Activated T-cell treated with anti-CD3 and anti-CD28 coated beads, Interleukin-2, amount 50 U/mL, for 72 hours (primary cell): ENCODE data around the gene SRC. TPM values are rescaled to one million over a fixed set of nuclear protein-coding genes. Genes with fewer than 3 reads are reported as not detected.
"Not testable (repeated sequence)": the region's sequence is repeated elsewhere in the genome, so short reads cannot be mapped to it uniquely, and the experiment has no call there.

Source experiments
- ATAC-seq, 2 donors: fragments of 150-1000 bp; cut with Tn5 transposase; replicated peaks in 1 of 2; 2 replicates each; pipeline ENCODE4 v1.10.0; 2021; ENCODE audit warnings: moderate library complexity in 2 of 2, mild to moderate bottlenecking in 1 of 2
- DNase-seq, 2 donors: peaks; one replicate each; pipeline ENCODE4 v3.0.0; 2021 to 2022; ENCODE audit warnings: mixed read lengths in 1 of 2
- H3K27ac Mint-ChIP-seq: one replicate; pipeline ENCODE4 v1.8.0; 2022; ENCODE audit warnings: mild to moderate bottlenecking, moderate library complexity, mixed read lengths
- H3K27me3 Mint-ChIP-seq: one replicate; pipeline ENCODE4 v1.8.0; 2022; ENCODE audit warnings: low read depth, mixed read lengths
- H3K36me3 Mint-ChIP-seq, 2 donors: one replicate each; pipeline ENCODE4 v1.8.0; 2022; ENCODE audit warnings: mixed read lengths in 2 of 2, mild to moderate bottlenecking in 1 of 2; ENCODE audit not compliant: insufficient read depth in 2 of 2
- H3K4me1 Mint-ChIP-seq: one replicate; pipeline ENCODE4 v1.8.0; 2022; ENCODE audit warnings: low read depth, mixed read lengths
- H3K4me3 Mint-ChIP-seq, 2 donors: one replicate each; pipeline ENCODE4 v1.8.0; 2022; ENCODE audit warnings: mild to moderate bottlenecking in 2 of 2, mixed read lengths in 2 of 2, moderate library complexity in 2 of 2
- H3K9me3 Mint-ChIP-seq, 2 donors: one replicate each; pipeline ENCODE4 v1.8.0; 2022; ENCODE audit warnings: mixed read lengths in 2 of 2
- total RNA-seq, 2 donors: library from RNA; stranded (reverse); gene quantifications; one replicate each; pipeline ENCODE4 v1.2.3, GENCODE V29; 2022

Gene SRC
- total RNA-seq, 2 donors from 2014 or later = 5.1 to 6.2 TPM

DNA sequence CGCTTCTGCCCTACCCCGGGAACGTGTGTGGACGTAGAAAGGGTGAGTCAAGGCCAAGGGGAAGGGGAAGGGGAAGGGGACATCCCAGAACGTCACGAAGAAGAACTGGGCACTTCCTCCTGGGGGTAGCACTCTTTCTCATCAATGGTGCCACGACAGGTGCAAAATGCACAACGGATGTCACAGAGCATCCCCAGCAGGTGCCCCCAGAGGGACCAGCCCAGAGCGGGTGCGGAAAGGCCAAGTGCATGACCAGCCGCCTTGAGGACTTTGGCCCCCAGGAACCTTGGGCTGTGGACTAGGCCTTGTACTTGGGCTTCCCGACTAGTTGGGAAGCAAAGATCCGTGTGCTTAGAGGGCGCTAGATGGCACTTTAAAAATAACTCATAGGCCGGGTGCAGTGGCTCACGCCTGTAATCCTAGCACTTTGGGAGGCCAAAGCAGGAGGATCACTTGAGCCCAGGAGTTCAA lies 12.1 kb upstream of the SRC start:
- Mint-ChIP-seq H3K36me3 (no peaks in the 10 kb centered on the region), H3K27me3 (no peaks in the 10 kb centered on the region), H3K4me3 (no peak overlapping the region), H3K4me1 (peaks cover 22% of the 10 kb centered on the region), H3K9me3 (no peaks in the 10 kb centered on the region), H3K27ac (no peak overlapping the region)
- DNase-seq (no peak), ATAC-seq (no peak)

GRCh38 chr20:37334450-37334849 lies 11.5 kb upstream of the SRC start:
- Mint-ChIP-seq H3K36me3 (no peaks in the 10 kb centered on the region), H3K4me3 (no peak overlapping the region), H3K4me1 (peaks cover 22% of the 10 kb centered on the region), H3K9me3 (no peaks in the 10 kb centered on the region), H3K27me3 (no peaks in the 10 kb centered on the region), H3K27ac (no peak overlapping the region)
- ATAC-seq (no peak), DNase-seq (no peak)

DNA sequence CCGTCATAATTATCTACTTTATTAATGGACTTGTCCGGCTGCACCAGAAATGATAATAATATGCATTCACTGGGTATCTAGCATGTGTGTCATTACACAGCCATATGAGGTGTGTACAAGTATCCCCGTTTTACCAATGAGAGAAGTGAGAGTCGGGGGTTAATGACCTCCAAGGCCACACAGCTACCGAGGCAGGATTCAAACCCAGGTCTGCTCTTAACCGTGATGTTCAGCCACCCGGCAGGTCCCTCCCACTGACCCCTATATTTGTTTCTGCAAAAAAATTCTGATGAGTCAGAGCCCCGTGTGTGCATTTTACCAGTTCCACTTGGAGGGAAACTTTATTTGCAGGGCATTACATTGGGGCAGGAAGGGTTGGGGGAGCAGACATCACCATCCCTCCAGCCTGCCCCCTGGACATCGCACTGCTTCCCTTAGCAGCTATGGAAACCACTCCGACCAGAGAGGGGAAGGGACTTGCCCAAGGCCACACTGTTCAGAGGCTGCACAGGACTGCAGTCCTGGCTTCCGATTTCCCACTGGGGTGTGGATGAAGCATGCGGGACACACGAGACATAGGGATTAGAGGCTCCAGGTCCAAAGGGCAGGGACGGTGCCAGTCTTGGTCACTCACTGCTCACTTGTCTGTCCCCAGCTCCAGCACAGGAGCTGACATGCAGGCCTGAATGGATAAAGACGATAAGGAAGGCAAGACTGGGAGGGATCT lies 10.1 kb upstream of the SRC start:
- ATAC-seq = no peak
- Mint-ChIP-seq H3K27ac (peak overlapping the region; percentile 79), H3K4me3 (peak overlapping the region; percentile 71 to 74), H3K9me3 (no peaks in the 10 kb centered on the region), H3K36me3 (no peaks in the 10 kb centered on the region), H3K4me1 (peaks cover 22% of the 10 kb centered on the region), H3K27me3 (no peaks in the 10 kb centered on the region)
- DNase-seq = no peak

- peak overlapping the region; percentile 79 for H3K27ac Mint-ChIP-seq
- peaks cover 22% of the 10 kb centered on the region for H3K4me1 Mint-ChIP-seq
- H3K36me3 Mint-ChIP-seq = no peaks in the 10 kb centered on the region
- H3K27me3 Mint-ChIP-seq = no peaks in the 10 kb centered on the region
- H3K9me3 Mint-ChIP-seq = no peaks in the 10 kb centered on the region
- peak overlapping the region; percentile 71 to 74 for H3K4me3 Mint-ChIP-seq
- ATAC-seq (peak; percentile 83 to 85), DNase-seq (peak; percentile 45 to 46)
Observed at GRCh38 chr20:37336369-37337207, 9.4 kb upstream of the SRC start.

- H3K36me3 Mint-ChIP-seq = no peaks in the 10 kb centered on the region
- H3K27me3 Mint-ChIP-seq = no peaks in the 10 kb centered on the region
- no peak for ATAC-seq
- no peaks in the 10 kb centered on the region for H3K9me3 Mint-ChIP-seq
- no peak for DNase-seq
- peak overlapping the region; percentile 67 for H3K27ac Mint-ChIP-seq
- peaks cover 22% of the 10 kb centered on the region for H3K4me1 Mint-ChIP-seq
- H3K4me3 Mint-ChIP-seq = peak overlapping the region; percentile 59 to 63
Observed at GRCh38 chr20:37337208-37337991, 8.5 kb upstream of the SRC start.

DNA sequence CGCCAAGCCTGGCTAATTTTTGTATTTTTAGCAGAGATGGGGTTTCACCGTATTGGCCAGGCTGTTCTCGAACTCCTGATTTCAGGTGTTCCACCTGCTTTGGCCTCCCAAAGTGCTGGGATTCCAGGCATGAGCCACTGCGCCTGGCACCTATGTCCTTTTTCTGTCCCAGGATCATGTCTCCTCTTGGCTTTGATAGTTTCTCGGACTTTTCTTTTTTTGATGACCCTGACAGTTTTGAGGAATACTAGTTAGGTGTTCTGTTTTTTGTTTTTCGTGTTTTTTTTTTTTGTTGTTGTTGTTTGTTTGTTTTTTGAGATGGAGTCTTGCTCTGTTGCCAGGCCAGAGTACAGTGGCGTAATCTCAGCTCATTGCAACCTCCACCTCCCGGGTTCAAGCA lies 7.6 kb upstream of the SRC start:
- DNase-seq, H3K9me3 Mint-ChIP-seq, H3K36me3 Mint-ChIP-seq, H3K27me3 Mint-ChIP-seq, H3K4me3 Mint-ChIP-seq, ATAC-seq, H3K27ac Mint-ChIP-seq: not testable (repeated sequence)
- H3K4me1 Mint-ChIP-seq = peaks cover 22% of the 10 kb centered on the region

DNA sequence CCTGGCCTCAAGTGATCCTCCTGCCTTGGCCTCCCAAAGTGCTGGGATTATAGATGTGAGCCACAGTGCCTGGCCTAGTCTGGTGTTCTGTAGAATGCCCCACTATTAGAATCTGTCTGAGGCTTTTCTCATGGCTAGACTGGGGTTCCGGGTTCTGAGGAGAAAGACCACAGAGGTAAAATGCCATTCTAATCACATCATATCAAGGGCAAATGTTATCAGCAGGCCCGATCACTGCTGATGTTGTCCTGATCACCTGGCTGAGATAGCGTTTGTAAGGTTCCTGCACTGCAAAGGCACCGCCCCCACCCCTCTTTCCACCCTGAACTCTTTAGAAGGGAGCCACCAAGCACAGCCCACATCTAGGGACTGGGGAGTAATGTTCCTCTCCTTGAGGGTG lies 6.7 kb upstream of the SRC start:
- peaks cover 30% of the 10 kb centered on the region for H3K4me1 Mint-ChIP-seq
- no peak overlapping the region for H3K27ac Mint-ChIP-seq
- no peaks in the 10 kb centered on the region for H3K36me3 Mint-ChIP-seq
- ATAC-seq = no peak
- H3K27me3 Mint-ChIP-seq = no peaks in the 10 kb centered on the region
- H3K4me3 Mint-ChIP-seq = no peak overlapping the region
- no peaks in the 10 kb centered on the region for H3K9me3 Mint-ChIP-seq
- no peak for DNase-seq

DNA sequence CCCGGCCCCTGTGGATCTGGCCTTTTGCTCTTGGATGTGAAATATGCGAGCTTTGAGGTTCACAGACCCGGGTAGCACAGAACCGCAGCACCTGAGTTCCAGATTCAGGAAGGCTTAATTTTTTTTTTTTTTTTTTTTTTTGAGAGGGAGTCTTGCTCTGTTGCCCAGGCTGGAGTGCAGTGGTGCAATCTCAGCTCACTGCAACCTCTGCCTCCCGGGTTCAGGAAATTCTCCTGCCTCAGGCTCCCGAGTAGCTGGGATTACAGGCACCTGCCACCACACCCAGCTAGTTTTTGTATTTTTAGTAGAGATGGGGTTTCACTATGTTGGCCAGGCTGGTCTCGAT lies 6.2 kb upstream of the SRC start:
- not testable (repeated sequence) for H3K4me3 Mint-ChIP-seq, H3K27me3 Mint-ChIP-seq, ATAC-seq, DNase-seq, H3K9me3 Mint-ChIP-seq, H3K27ac Mint-ChIP-seq, H3K36me3 Mint-ChIP-seq
- H3K4me1 Mint-ChIP-seq = peaks cover 30% of the 10 kb centered on the region

DNA sequence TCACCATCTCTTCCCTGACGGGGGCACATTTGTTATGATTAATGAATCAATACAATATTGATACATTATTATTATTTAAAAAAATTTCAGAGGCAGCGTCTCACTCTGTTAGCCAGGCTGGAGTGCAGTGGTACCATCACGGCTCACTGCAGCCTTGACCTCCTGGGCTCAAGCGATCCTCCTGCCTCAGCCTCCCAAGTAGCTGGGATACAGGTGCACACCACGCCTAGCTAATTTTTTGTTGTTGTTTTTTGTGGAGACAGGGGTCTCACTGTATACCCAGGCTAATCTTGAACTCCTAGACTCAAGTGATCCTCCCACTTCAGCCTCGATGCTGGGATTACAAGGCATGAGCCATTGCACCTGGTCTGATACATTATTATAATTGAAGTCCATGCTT lies 4.9 kb upstream of the SRC start:
- DNase-seq (no peak), ATAC-seq (no peak)
- Mint-ChIP-seq H3K9me3 (no peaks in the 10 kb centered on the region), H3K4me3 (no peak overlapping the region), H3K36me3 (no peaks in the 10 kb centered on the region), H3K27ac (no peak overlapping the region), H3K4me1 (peaks cover 22% of the 10 kb centered on the region), H3K27me3 (no peaks in the 10 kb centered on the region)

- no peak overlapping the region for H3K27ac Mint-ChIP-seq
Observed at GRCh38 chr20:37341632-37342031, 4.3 kb upstream of the SRC start.

GRCh38 chr20:37342231-37343177 lies 3.4 kb upstream of the SRC start:
- Mint-ChIP-seq H3K4me1 (peaks cover 13% of the 10 kb centered on the region), H3K27me3 (no peaks in the 10 kb centered on the region), H3K36me3 (no peaks in the 10 kb centered on the region), H3K27ac (no peak overlapping the region), H3K9me3 (no peaks in the 10 kb centered on the region), H3K4me3 (no peak overlapping the region)
- ATAC-seq = no peak
- DNase-seq = no peak

More at GRCh38 chr20:37341632-37342031, 4.3 kb upstream of the SRC start:
- no peak for DNase-seq
- Mint-ChIP-seq H3K4me1 (peaks cover 16% of the 10 kb centered on the region), H3K9me3 (no peaks in the 10 kb centered on the region), H3K27me3 (no peaks in the 10 kb centered on the region), H3K4me3 (no peak overlapping the region), H3K36me3 (no peaks in the 10 kb centered on the region)
- no peak for ATAC-seq

- no peaks in the 10 kb centered on the region for H3K9me3 Mint-ChIP-seq
- no peaks in the 10 kb centered on the region for H3K36me3 Mint-ChIP-seq
- H3K27me3 Mint-ChIP-seq = no peaks in the 10 kb centered on the region
- no peak overlapping the region for H3K4me3 Mint-ChIP-seq
- H3K4me1 Mint-ChIP-seq = peaks cover 21% of the 10 kb centered on the region
- DNase-seq = no peak
- H3K27ac Mint-ChIP-seq = no peak overlapping the region
- ATAC-seq = no peak
Observed at GRCh38 chr20:37343212-37343993, 2.5 kb upstream of the SRC start.
